Progenitor cell of endocrine pancreas (in vitro differentiated cells): ENCODE data around the gene TBXAS1. TPM values are rescaled to one million over a fixed set of nuclear protein-coding genes. Genes with fewer than 3 reads are reported as not detected.

Experiments used
- DNase-seq: peaks from one replicate; pipeline ENCODE4 v3.0.0; 2021; ENCODE audit warnings: low spot score; ENCODE audit not compliant: unreplicated experiment
- H3K27ac Mint-ChIP-seq: 2 replicates; pipeline ENCODE4 v1.8.0; 2021; ENCODE audit warnings: mild to moderate bottlenecking, moderate library complexity, mixed read lengths
- H3K27me3 Mint-ChIP-seq: 2 replicates; pipeline ENCODE4 v1.8.0; 2021; ENCODE audit warnings: mixed read lengths
- H3K36me3 Mint-ChIP-seq: 2 replicates; pipeline ENCODE4 v1.8.0; 2022; ENCODE audit warnings: mixed read lengths; ENCODE audit not compliant: insufficient read depth
- H3K4me1 Mint-ChIP-seq: 2 replicates; pipeline ENCODE4 v1.8.0; 2021; ENCODE audit warnings: low read depth, mixed read lengths
- H3K4me3 Mint-ChIP-seq: 2 replicates; pipeline ENCODE4 v1.8.0; 2021; ENCODE audit warnings: low read depth, mild to moderate bottlenecking, moderate library complexity, mixed read lengths
- H3K9me3 Mint-ChIP-seq: 2 replicates; pipeline ENCODE4 v1.8.0; 2021; ENCODE audit warnings: low read depth, mixed read lengths
- CTCF ChIP-seq: fragments of 200-600 bp; sonication (generic); IDR thresholded peaks from one replicate; pipeline ENCODE4 v1.5.0; 2021; ENCODE audit warnings: antibody characterized with exemption, mild to moderate bottlenecking; ENCODE audit not compliant: unreplicated experiment
- total RNA-seq: library from RNA; stranded (reverse); gene quantifications from 2 replicates; pipeline ENCODE4 v1.2.1, GENCODE V29; 2021

Gene TBXAS1
- total RNA-seq, 1 donor from 2014 or later, result 10.4 TPM

GRCh38 chr7:140008755-140009610, 179.9 kb downstream of the TBXAS1 start:
- Mint-ChIP-seq H3K4me1 (peaks cover 4% of the 10 kb centered on the region), H3K27ac (no peak overlapping the region), H3K9me3 (no peaks in the 10 kb centered on the region), H3K36me3 (no peaks in the 10 kb centered on the region), H3K27me3 (peaks cover 34% of the 10 kb centered on the region), H3K4me3 (no peak overlapping the region)
- TF ChIP-seq CTCF, result no peak
- DNase-seq, result no peak

- H3K36me3 Mint-ChIP-seq, result no peaks in the 10 kb centered on the region
- peaks cover 38% of the 10 kb centered on the region for H3K27me3 Mint-ChIP-seq
- TF ChIP-seq CTCF, result no peak
- H3K9me3 Mint-ChIP-seq, result no peaks in the 10 kb centered on the region
- no peak overlapping the region for H3K4me3 Mint-ChIP-seq
- peaks cover 4% of the 10 kb centered on the region for H3K4me1 Mint-ChIP-seq
- no peak overlapping the region for H3K27ac Mint-ChIP-seq
- no peak for DNase-seq
These were observed 180.7 kb downstream of the TBXAS1 start for GRCh38 chr7:140009735-140010134.

- H3K4me3 Mint-ChIP-seq, result no peak overlapping the region
- H3K27me3 Mint-ChIP-seq, result peaks cover 42% of the 10 kb centered on the region
- no peak for DNase-seq
These were observed 181.3 kb downstream of the TBXAS1 start for GRCh38 chr7:140010194-140010895.

GRCh38 chr7:140013676-140014075, 184.6 kb downstream of the TBXAS1 start:
- TF ChIP-seq CTCF, result no peak
- DNase-seq, result no peak
- H3K36me3 Mint-ChIP-seq, result no peaks in the 10 kb centered on the region
- no peak overlapping the region for H3K27ac Mint-ChIP-seq
- H3K4me1 Mint-ChIP-seq, result peaks cover 4% of the 10 kb centered on the region
- peaks cover 27% of the 10 kb centered on the region for H3K27me3 Mint-ChIP-seq
- no peak overlapping the region for H3K4me3 Mint-ChIP-seq
- H3K9me3 Mint-ChIP-seq, result no peaks in the 10 kb centered on the region

More at GRCh38 chr7:140010194-140010895, 181.3 kb downstream of the TBXAS1 start:
- TF ChIP-seq CTCF, result no peak
- Mint-ChIP-seq H3K36me3 (no peaks in the 10 kb centered on the region), H3K9me3 (no peaks in the 10 kb centered on the region), H3K4me1 (peaks cover 4% of the 10 kb centered on the region), H3K27ac (no peak overlapping the region)

- H3K27me3 Mint-ChIP-seq, result peaks cover 31% of the 10 kb centered on the region
- TF ChIP-seq CTCF, result no peak
- peaks cover 4% of the 10 kb centered on the region for H3K4me1 Mint-ChIP-seq
These were observed 185.1 kb downstream of the TBXAS1 start for GRCh38 chr7:140014123-140014522.

More at GRCh38 chr7:140014123-140014522, 185.1 kb downstream of the TBXAS1 start:
- Mint-ChIP-seq H3K27ac (no peak overlapping the region), H3K9me3 (no peaks in the 10 kb centered on the region), H3K36me3 (no peaks in the 10 kb centered on the region), H3K4me3 (no peak overlapping the region)
- DNase-seq, result no peak
